HEK293T (cell line): Measurements from ENCODE around the gene MGAT5.

Source experiments
- CTCF ChIA-PET: fragments of 350-600 bp; formaldehyde crosslinking; extraction: SDS; loops from one replicate; lab custom pipeline; 2021; ENCODE audit warnings: antibody characterized with exemption, inconsistent platforms; lab: Yijun Ruan, JAX
- POLR2A ChIA-PET: fragments of 350-600 bp; formaldehyde crosslinking; extraction: SDS; loops from one replicate; lab custom pipeline; 2020; ENCODE audit warnings: antibody characterized with exemption, inconsistent platforms; lab: Yijun Ruan, JAX
- DNase-seq: peaks from one replicate; pipeline ENCODE4 v3.0.0; 2012; ENCODE audit warnings: mixed read lengths; ENCODE audit errors: extremely low spot score
- ARNT ChIP-seq: fragments of 450-650 bp; IDR thresholded peaks from 2 replicates; pipeline ENCODE4 v1.6.1; 2017; ENCODE audit warnings: mild to moderate bottlenecking
- BHLHE40 ChIP-seq: fragments of 450-650 bp; IDR thresholded peaks from 2 replicates; pipeline ENCODE4 v1.6.1; 2016; ENCODE audit warnings: mild to moderate bottlenecking, moderate library complexity, borderline replicate concordance
- CTBP1 ChIP-seq: fragments of 450-650 bp; IDR thresholded peaks from 2 replicates; pipeline ENCODE4 v1.6.1; 2016; ENCODE audit warnings: borderline replicate concordance
- ELF4 ChIP-seq: fragments of 450-650 bp; IDR thresholded peaks from 2 replicates; pipeline ENCODE4 v1.6.1; 2017; ENCODE audit warnings: antibody characterized with exemption
- FOXA1 ChIP-seq: fragments of 450-650 bp; IDR thresholded peaks from 2 replicates; pipeline ENCODE4 v1.6.1; 2016; ENCODE audit warnings: mild to moderate bottlenecking
- FOXK2 ChIP-seq: fragments of 450-650 bp; IDR thresholded peaks from 2 replicates; pipeline ENCODE4 v1.6.1; 2016; ENCODE audit warnings: mild to moderate bottlenecking
- FOXM1 ChIP-seq: fragments of 450-650 bp; IDR thresholded peaks from 2 replicates; pipeline ENCODE4 v1.6.1; 2017; ENCODE audit warnings: mild to moderate bottlenecking, borderline replicate concordance
- HDGF ChIP-seq: fragments of 450-650 bp; IDR thresholded peaks from 2 replicates; pipeline ENCODE4 v1.6.1; 2017; ENCODE audit warnings: antibody characterized with exemption, borderline replicate concordance
- L3MBTL2 ChIP-seq: fragments of 450-650 bp; conservative IDR thresholded peaks from 2 replicates; pipeline ENCODE4 v1.6.1; 2016; ENCODE audit warnings: mild to moderate bottlenecking
- LEF1 ChIP-seq: fragments of 450-650 bp; IDR thresholded peaks from 2 replicates; pipeline ENCODE4 v1.6.1; 2017; ENCODE audit warnings: mild to moderate bottlenecking, borderline replicate concordance
- NFRKB ChIP-seq: fragments of 450-650 bp; IDR thresholded peaks from 2 replicates; pipeline ENCODE4 v1.6.1; 2016; ENCODE audit warnings: mild to moderate bottlenecking, moderate library complexity
- SP1 ChIP-seq: fragments of 450-650 bp; IDR thresholded peaks from 2 replicates; pipeline ENCODE4 v1.6.1; 2017
- SUZ12 ChIP-seq: fragments of 450-650 bp; IDR thresholded peaks from 2 replicates; pipeline ENCODE4 v1.6.1; 2016; ENCODE audit warnings: mild to moderate bottlenecking
- TARDBP ChIP-seq: fragments of 450-650 bp; IDR thresholded peaks from 2 replicates; pipeline ENCODE4 v1.6.1; 2016
- ZNF384 ChIP-seq: fragments of 450-650 bp; IDR thresholded peaks from 2 replicates; pipeline ENCODE4 v1.6.1; 2016
- TF ChIP-seq, protein P1 (sequence below): fragments of 450-650 bp; IDR thresholded peaks from 2 replicates; pipeline ENCODE4 v1.6.1; 2016

Gene MGAT5

DNA sequence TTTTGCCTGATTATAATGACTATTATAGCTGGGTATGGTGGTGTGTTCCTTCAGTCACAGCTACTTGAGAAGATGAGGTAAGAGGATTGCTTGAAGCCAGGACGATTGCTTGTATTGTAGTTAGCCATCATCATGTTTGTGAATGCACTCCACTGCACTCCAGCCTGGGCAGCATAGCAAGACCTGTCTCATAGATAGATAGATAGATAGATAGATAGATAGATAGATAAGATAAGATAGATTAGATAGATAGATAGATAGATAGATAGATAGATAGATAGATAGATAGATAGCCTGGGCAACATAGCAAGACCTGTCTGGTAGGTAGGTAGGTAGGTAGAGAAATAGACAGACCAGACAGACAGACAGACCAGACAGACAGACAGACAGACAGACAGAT lies 127.3 kb downstream of the MGAT5 start:
- ChIA-PET CTCF (no interaction called here), POLR2A (no interaction called here)
- no peak for TF ChIP-seq FOXM1
- no peak for TF ChIP-seq ZNF384
- TF ChIP-seq ELF4: no peak
- TF ChIP-seq, protein P1, sequence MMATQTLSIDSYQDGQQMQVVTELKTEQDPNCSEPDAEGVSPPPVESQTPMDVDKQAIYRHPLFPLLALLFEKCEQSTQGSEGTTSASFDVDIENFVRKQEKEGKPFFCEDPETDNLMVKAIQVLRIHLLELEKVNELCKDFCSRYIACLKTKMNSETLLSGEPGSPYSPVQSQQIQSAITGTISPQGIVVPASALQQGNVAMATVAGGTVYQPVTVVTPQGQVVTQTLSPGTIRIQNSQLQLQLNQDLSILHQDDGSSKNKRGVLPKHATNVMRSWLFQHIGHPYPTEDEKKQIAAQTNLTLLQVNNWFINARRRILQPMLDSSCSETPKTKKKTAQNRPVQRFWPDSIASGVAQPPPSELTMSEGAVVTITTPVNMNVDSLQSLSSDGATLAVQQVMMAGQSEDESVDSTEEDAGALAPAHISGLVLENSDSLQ: no peak
- no peak for TF ChIP-seq TARDBP
- TF ChIP-seq FOXA1: no peak
- TF ChIP-seq FOXK2: no peak
- no peak for TF ChIP-seq L3MBTL2
- TF ChIP-seq BHLHE40: no peak
- TF ChIP-seq ARNT: no peak
- no peak for TF ChIP-seq LEF1
- TF ChIP-seq SP1: no peak
- TF ChIP-seq NFRKB: no peak
- no peak for TF ChIP-seq HDGF
- TF ChIP-seq CTBP1: no peak
- no peak for DNase-seq

DNA sequence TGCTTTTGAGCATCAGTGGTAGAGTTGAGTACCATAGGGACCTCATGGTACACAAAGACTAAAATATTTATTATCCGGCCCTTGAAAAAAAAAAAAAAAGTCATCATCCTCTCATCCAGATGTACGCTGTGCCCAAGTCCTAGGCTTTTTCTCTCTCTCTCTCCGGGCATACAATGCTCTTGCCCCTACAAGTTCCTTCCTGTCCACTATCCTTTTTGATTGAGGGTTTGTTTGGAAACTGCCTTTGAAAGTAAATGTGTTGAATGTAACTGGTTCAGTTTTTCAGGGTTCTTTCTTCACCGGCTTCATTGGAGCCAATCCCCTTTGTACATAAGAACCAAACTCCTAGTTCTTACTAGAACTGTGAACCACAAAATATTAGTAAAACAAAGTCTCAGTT lies 130.3 kb downstream of the MGAT5 start:
- POLR2A ChIA-PET: no interaction called here
- CTCF ChIA-PET: no interaction called here
- DNase-seq: no peak
- TF ChIP-seq FOXK2 (no peak), ELF4 (no peak), NFRKB (no peak)

DNA sequence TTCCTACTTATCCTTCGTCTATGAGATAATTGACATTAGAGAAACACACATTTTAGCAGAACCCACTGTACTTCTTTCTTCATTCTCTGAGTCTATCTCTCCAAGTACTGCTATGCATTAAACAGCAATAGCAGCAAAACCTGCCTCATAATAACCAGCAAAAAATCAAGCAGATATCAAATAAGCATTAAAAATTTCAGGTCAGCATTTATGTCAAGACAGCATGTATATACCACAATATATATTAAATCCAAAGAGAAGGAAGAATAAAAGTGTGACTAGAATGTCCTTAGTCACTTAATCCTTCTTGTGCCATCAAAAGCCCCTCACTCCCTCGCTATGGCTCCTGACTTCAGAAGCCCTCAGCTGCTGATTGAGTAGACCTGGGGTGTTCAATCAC lies 131.3 kb downstream of the MGAT5 start:
- TF ChIP-seq L3MBTL2 (no peak), FOXM1 (no peak), HDGF (no peak), BHLHE40 (no peak), ZNF384 (no peak), SUZ12 (no peak), FOXK2 (no peak)
- ChIA-PET POLR2A (no interaction called here), CTCF (no interaction called here)
- no peak for DNase-seq

DNA sequence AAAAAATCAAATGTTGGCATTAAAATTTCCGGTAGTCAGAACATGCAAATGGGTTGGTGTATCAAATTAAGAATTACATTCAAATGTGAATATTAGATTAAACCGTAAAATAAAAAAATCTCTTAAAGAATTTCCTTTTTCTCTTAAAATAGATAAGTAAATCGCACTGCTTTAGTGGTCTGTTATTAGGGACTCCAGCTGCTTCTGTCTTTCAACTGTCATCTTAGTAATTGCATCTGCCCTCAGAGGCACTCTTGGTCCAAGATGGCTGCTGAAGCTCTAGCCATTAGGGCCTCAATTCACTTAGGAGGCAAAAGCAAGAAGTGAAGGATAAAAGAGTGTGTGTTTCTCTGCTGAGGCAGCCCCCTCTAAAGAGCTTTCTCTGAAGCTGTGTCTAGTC lies 132.4 kb downstream of the MGAT5 start:
- TF ChIP-seq FOXK2 (no peak), SP1 (no peak)
- CTCF ChIA-PET: no interaction called here
- no peak for DNase-seq
- POLR2A ChIA-PET: no interaction called here

DNA sequence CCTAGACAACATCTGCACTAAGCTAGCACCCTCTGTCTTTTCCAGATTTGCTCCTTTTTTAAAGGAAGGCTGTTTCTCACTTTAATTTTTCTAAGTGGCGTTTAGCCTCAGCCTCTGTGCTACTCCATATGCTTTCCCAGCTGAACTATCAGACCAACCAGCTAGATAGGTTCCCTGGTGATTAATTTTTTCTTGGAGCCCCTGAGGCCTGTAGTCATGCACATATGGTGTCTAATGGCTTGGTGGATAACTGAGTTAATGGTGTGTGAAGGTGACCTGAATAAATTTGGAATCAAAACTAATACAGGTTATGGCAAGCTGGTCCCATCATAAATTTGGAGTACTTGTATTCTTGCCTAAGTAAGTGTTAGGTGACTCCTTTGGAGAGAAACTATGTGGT lies 135.5 kb downstream of the MGAT5 start:
- no peak for DNase-seq
- ChIA-PET POLR2A (no interaction called here), CTCF (no interaction called here)
- TF ChIP-seq BHLHE40 (no peak), FOXM1 (no peak), L3MBTL2 (no peak), ELF4 (no peak), SP1 (no peak), HDGF (no peak), CTBP1 (no peak), SUZ12 (no peak), ARNT (no peak)
- TF ChIP-seq, protein P1: no peak

DNA sequence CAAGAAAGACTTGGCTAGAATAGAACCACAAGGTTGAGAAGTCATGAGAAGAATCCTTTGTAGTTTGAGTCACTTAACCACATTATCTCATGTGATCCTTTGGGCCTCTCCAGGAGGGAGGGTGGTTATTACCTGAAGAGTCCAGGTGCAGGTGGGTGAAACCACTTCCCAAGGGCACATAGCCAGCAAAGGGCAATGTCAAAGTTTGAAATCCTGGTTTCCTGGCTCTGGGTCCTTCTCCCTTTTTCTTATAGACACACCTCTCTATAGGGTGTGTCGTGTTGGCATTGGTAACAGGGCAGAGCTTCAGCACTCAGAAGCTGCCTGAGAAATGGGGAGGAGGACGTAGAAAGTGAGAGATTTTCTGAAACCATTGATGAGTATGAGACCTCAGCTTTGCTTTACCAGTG lies 137.9 kb downstream of the MGAT5 start:
- DNase-seq: no peak
- TF ChIP-seq HDGF (no peak), L3MBTL2 (no peak), CTBP1 (no peak), ELF4 (no peak), ARNT (no peak), FOXA1 (no peak), TARDBP (no peak), SUZ12 (no peak), FOXK2 (no peak), ZNF384 (no peak), BHLHE40 (no peak), NFRKB (no peak), SP1 (no peak), FOXM1 (no peak), LEF1 (no peak)
- TF ChIP-seq, protein P1: no peak
- ChIA-PET POLR2A (no interaction called here), CTCF (interaction anchor here (0.6 to 1.0 kb wide), 2 partner anchors 507 kb away, joined by 3 read pairs; no protein-coding TSS in a partner anchor)

DNA sequence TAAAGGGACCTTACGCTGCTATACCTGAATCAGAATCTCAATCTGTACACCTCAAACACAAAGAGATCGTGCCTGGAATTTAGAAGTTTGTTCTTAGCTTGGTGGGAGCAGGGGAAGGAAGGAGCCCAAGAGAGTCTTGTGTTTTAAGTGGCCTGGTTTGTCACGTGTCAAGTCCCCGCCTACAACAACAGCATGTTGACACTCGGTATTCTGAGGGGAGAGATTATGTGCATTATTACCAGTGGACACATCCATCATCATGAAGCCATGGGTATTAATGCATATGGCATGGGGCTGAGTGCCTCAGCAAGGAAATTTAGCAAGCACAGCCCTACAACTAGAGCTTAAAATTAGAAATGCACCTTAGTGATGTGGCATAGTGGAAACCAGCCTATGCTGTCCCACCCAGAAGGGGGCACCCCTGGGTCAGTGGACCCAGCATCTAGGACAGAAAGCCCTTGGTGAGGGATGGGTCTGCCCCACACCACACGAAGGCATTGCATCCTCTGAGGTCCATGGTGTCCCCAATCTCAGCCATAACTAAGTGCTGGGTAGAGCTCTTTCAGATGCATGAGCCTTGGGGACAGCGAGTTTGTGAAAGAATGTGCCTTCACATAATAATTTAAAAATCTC lies 138.7 kb downstream of the MGAT5 start:
- no peak for DNase-seq

More for the DNA sequence above, 138.7 kb downstream of the MGAT5 start:
- ChIA-PET CTCF (no interaction called here), POLR2A (no interaction called here)
- no peak for TF ChIP-seq FOXA1
- TF ChIP-seq L3MBTL2: no peak
- TF ChIP-seq NFRKB: no peak
- TF ChIP-seq FOXK2: no peak
- TF ChIP-seq BHLHE40: no peak
- TF ChIP-seq FOXM1: no peak
- no peak for TF ChIP-seq SUZ12
- TF ChIP-seq ZNF384: no peak
- TF ChIP-seq ELF4: no peak
- TF ChIP-seq SP1: no peak
- no peak for TF ChIP-seq TARDBP
- no peak for TF ChIP-seq CTBP1
- no peak for TF ChIP-seq HDGF
- TF ChIP-seq, protein P1: no peak
- TF ChIP-seq ARNT: no peak
- TF ChIP-seq LEF1: no peak
